Measurements from ENCODE around the gene IPPK. TPM values are rescaled to one million over a fixed set of nuclear protein-coding genes. Genes with fewer than 3 reads are reported as not detected.

IPPK gene
- total RNA-seq, 1 donor from 2014 or later = 10.0 TPM

DNA sequence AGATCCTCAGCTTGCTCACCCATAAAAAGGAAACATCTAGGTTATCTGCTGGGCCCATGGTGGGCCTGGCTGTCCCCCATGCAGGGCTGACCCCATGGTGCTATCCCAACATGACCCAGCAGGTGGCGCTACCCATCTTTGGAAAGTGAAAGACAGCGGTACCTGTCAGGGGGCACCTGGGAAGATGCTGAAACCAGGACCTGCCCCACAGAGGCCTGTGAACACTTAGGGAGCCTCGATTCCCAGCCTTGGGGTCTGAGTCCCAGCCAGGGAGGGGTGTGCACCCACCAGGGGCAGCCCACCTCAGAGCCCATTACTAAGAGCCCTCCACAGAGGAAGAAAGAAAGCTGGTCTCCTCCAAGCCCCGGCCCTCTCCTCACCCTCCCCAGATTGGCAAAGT, 46.6 kb upstream of the IPPK start:
- DNase-seq (ENCODE audit: low spot score in 2 of 2, unreplicated experiment in 2 of 2) = peak; percentile 66 to 93
- Mint-ChIP-seq H3K27me3 (ENCODE audit: low read depth) (no peaks in the 10 kb centered on the region), H3K9me3 (no peaks in the 10 kb centered on the region), H3K4me3 (no peak overlapping the region), H3K27ac (no peak overlapping the region), H3K4me1 (no peaks in the 10 kb centered on the region), H3K36me3 (peaks cover 25% of the 10 kb centered on the region)
- TF ChIP-seq, protein P1, sequence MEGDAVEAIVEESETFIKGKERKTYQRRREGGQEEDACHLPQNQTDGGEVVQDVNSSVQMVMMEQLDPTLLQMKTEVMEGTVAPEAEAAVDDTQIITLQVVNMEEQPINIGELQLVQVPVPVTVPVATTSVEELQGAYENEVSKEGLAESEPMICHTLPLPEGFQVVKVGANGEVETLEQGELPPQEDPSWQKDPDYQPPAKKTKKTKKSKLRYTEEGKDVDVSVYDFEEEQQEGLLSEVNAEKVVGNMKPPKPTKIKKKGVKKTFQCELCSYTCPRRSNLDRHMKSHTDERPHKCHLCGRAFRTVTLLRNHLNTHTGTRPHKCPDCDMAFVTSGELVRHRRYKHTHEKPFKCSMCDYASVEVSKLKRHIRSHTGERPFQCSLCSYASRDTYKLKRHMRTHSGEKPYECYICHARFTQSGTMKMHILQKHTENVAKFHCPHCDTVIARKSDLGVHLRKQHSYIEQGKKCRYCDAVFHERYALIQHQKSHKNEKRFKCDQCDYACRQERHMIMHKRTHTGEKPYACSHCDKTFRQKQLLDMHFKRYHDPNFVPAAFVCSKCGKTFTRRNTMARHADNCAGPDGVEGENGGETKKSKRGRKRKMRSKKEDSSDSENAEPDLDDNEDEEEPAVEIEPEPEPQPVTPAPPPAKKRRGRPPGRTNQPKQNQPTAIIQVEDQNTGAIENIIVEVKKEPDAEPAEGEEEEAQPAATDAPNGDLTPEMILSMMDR (IDR thresholded peaks at IDR 0.05; ENCODE audit: unreplicated experiment) = peak; percentile 96

DNA sequence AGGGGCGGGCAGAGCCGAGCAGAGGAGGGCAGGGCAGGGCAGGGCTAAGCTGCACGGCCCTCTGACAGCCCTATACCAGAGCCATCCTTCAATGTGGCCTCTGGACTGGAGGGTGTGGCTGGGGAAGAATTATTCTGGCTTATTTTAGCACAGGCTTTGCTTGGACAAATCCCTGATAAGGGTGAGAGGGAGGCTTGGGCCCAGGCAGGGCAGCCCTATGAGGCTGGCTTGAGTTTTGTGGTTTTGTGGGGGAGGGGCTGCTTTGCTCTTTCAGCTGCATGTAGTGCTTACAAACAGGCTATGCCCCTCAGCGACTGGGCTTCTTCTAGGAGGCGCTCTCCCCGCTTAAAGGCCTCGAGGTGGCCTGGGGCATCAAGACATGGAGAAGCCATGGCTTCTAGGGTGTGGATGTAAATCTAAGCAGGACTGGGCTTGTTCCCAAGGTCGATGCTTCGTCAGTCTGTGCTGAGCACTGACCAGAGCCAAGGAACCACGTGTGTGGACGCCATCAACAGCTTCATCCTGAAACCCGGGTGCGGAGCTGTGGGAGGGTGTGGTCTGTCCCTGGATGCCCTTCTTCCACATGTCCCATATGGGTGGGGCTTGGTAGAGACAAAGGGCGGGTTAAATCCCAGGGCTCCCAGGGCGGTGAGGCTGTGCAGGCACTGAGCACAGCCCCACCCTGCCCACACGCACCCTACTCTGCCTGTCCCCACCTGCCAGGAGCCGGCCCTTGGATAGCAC, 45.7 kb upstream of the IPPK start:
- Mint-ChIP-seq H3K36me3 (peaks cover 27% of the 10 kb centered on the region), H3K4me1 (no peaks in the 10 kb centered on the region), H3K27ac (no peak overlapping the region), H3K27me3 (ENCODE audit: low read depth) (no peaks in the 10 kb centered on the region), H3K9me3 (no peaks in the 10 kb centered on the region), H3K4me3 (no peak overlapping the region)
- no peak for DNase-seq (ENCODE audit: low spot score in 2 of 2, unreplicated experiment in 2 of 2)
- TF ChIP-seq, protein P1 (IDR thresholded peaks at IDR 0.05; ENCODE audit: unreplicated experiment) = no peak

DNA sequence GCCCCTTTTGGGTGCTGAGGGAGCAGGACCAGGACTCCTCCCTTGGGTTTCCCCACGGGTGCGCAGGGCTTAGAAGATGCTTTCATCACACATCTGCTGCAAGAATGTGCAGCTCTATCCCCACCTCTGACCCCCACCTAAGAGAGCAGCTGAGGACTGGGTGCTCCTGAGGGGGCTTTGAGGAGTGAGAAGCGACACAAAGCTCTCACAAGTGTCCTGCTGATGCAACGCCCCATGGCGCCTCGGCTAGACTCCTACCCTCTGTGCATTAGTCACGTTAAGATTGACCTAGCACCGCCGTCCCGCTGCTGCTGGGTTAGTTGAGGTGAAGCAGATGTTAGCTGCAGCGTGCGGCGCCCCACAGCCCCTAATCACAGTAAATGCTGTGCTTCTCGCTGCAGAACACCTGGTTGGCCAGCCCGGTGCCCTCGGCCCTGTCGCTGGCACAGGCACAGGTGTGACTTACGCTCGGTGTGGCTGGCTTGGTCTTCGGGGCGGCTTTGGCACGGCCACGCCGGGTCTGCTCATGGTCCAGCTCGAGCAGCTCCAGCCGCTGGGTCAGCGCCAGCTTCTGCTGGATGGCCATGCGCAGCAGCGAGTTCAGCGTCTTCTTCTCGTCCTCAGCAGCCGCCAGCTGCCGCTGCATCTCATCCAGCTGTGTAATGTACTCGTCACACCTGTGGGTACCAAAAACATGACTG, 45.0 kb upstream of the IPPK start:
- Mint-ChIP-seq H3K4me1 (no peaks in the 10 kb centered on the region), H3K27ac (no peak overlapping the region), H3K27me3 (ENCODE audit: low read depth) (no peaks in the 10 kb centered on the region), H3K4me3 (no peak overlapping the region), H3K36me3 (peaks cover 21% of the 10 kb centered on the region), H3K9me3 (no peaks in the 10 kb centered on the region)
- TF ChIP-seq, protein P1 (IDR thresholded peaks at IDR 0.05; ENCODE audit: unreplicated experiment) = no peak
- no peak for DNase-seq (ENCODE audit: low spot score in 2 of 2, unreplicated experiment in 2 of 2)

DNA sequence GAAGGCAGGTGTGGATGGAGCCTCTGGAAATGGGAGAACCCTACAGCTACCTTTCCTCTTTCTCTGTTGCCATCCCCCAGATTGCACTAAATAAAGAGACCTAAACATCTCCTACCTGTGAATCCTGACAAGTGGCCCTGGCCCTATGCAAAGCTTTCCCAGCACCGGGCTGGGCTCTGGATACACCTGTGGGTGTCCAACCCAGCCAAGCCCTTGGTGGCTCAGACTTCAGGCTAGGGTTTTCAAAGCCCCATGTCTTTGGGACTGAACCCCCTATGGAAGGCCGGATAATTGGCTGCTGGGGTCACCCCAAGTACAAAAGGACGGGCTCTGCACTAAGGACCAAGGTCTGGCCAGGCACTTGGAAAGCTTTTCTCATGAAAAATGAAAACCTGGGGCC, 44.1 kb upstream of the IPPK start:
- H3K27ac Mint-ChIP-seq = no peak overlapping the region
- TF ChIP-seq, protein P1 (IDR thresholded peaks at IDR 0.05; ENCODE audit: unreplicated experiment) = no peak
- no peaks in the 10 kb centered on the region for H3K27me3 Mint-ChIP-seq (ENCODE audit: low read depth)
- H3K4me1 Mint-ChIP-seq = no peaks in the 10 kb centered on the region
- no peaks in the 10 kb centered on the region for H3K9me3 Mint-ChIP-seq
- DNase-seq (ENCODE audit: low spot score in 2 of 2, unreplicated experiment in 2 of 2) = no peak
- peaks cover 21% of the 10 kb centered on the region for H3K36me3 Mint-ChIP-seq
- no peak overlapping the region for H3K4me3 Mint-ChIP-seq

DNA sequence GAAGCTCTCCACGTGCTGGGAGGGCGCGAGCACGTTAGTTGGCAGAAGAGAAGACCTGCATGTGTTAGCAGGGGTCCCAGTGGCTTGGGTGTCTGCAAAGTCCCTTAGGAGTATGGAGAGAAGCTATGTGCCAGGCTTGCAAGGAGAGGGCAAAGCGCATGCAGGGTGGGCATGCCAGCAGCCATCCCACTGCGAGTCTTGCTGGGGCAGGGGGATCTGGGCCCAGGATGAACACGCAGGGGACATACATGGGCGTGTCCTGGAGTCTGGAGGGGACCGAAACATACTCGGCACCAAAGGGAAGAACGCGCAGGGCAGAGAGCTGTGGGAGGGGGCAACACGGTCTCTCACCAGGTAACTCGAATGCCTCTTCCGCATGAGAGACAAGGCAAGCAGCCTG, 43.6 kb upstream of the IPPK start:
- no peaks in the 10 kb centered on the region for H3K27me3 Mint-ChIP-seq (ENCODE audit: low read depth)
- TF ChIP-seq, protein P1 (IDR thresholded peaks at IDR 0.05; ENCODE audit: unreplicated experiment) = no peak
- no peaks in the 10 kb centered on the region for H3K9me3 Mint-ChIP-seq
- no peaks in the 10 kb centered on the region for H3K4me1 Mint-ChIP-seq
- DNase-seq (ENCODE audit: low spot score in 2 of 2, unreplicated experiment in 2 of 2) = no peak
- H3K4me3 Mint-ChIP-seq = no peak overlapping the region
- H3K36me3 Mint-ChIP-seq = peaks cover 21% of the 10 kb centered on the region
- H3K27ac Mint-ChIP-seq = no peak overlapping the region
